Right ventricle myocardium superior (tissue), 1 donor: ENCODE data around the gene GRB10. TPM values are rescaled to one million over a fixed set of nuclear protein-coding genes. Genes with fewer than 3 reads are reported as not detected.

ENCODE experiments used
- ATAC-seq: fragments of 200-7000 bp; cut with Tn5 transposase; one replicate; pipeline ENCODE4 v1.9.1; 2020; ENCODE audit warnings: mild to moderate bottlenecking; ENCODE audit not compliant: poor library complexity
- DNase-seq: peaks from one replicate; pipeline ENCODE4 v3.0.0-alpha.2; 2020
- intact Hi-C: fragments of 100-400 bp; cut with DNase I; formaldehyde crosslinking; loops from one replicate; pipeline ENCODE4 v1.11.2; 2022
- total RNA-seq: library from RNA; stranded (reverse); fragmentation: NEBNext Ultra II Directional; extraction: Animal tissue kit (Norgen Biotek cat#: 25700); gene quantifications from one replicate; pipeline ENCODE4 v1.2.1, GENCODE V29; 2021
- donor health status: DM: no; HTN: yes; CAD: no; lungs with severe emphysema.

Gene GRB10
- total RNA-seq, 1 donor from 2014 or later = 32.2 TPM

DNA sequence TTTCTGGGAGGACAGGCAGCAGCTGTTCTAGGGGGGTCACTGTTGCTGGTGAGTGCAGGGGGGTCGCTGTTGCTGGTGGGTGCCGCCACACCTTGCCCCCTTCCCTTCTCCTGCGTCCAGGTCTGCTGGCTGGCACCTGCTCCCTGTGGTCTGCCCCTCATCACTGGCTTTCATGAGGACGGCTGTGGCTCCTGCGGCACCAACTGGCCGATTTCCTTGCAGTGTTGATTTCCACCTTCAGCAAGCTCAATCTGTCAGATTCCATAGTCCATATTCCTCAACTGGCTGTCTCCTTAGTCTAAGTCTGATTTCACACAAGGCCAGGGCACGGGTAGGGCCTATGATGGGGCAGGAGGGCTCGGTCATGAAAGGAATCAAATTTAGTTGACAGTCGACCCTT is 23.4 kb upstream of the GRB10 start:
- no peak for ATAC-seq
- intact Hi-C loops = no loop called here
- no peak for DNase-seq

DNA sequence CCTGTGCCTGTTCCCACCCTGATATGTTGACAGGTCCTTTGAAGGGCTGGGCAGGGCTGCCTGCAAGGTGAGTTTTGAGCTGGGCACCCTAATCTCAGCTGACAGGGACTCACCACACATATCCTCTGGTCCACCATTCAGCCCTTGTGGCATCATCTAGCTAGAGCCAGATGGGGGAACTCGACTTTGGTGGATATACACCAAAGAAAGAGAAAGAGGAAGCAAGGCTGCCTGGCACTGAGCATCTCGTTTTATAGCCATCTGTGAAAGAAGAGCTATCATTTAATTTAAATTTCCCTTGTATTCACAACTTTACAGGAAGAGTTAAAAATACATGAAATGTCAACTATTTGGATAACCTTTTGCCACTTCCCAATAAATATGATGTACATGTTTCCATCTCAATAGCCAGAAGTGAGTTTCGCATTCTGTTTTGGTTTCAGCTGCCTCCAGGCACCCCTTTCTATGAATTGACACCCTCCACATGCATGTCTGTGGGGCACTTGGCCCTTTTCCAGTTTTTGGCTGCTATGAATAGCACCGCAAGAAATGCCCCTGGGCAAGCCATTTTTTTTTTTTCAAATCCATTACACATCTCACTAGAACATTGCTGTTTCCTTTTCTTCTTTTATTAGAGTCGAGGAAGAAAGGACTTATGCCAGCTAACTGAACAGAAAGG is 22.9 kb upstream of the GRB10 start:
- intact Hi-C loops = no loop called here
- no peak for DNase-seq
- ATAC-seq = no peak

DNA sequence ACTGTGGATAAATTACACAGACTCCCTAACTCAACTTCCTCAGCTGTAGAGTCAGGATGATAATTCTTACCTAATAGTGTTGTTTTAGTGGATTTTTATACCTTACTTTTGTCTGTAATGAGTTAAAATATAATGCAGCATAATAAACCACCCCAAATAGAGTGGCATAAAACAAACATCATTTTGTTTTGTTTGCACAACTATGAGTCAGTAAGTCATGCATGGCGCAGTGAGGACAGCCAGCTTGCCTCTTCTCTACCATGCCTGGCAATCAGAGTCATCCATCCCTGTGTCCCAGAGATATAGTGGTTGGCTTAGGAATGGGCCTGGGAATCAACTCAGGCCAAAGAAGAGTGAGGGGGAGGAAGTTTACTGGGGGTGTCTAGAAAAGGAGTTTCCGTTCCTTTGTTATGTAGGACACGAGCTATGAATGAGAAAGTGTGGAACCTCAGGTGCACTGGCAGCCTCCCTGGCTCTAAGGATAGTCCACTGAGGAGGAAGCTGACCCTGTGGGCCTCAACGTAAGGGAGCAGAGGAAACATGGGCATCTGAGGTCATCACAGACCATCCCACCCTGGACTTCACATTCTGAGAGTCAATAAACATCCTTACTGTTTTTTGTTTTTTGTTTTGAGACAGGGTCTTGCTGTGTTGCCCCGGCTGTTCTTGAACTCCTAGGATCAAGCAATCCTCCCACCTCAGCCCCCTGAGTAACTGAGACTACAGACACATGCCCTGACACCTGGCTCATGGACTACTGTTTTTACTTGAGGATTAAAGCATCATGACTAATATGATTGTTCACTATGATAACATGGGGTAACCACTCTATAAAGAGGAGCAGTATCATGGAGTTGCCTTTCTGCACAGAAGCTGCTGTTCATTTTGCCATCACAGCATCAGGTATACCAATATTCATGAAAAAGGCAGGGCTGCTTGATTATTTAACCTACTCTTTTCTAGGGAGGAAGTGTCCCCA is 21.0 kb upstream of the GRB10 start:
- ATAC-seq = no peak
- DNase-seq = no peak
- intact Hi-C loops = no loop called here

DNA sequence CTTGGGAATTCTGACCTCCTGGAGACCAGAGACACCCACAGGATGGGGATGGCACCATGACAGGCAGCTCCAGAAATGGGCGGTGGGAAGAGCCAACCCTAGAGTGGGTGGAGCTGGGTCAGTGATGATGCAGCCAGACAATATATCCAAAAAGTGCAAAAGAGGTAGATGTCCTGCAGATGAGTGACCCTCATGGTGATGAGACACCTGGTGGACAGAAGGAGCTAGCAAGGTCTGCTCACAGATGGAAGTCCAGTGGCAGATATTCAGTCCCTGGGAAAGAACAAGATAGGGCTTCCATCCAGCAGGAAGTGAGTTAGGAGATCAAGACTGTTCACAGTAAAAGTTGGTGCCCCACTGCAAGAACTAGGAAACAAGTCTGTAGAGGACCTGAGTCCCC is 19.2 kb upstream of the GRB10 start:
- DNase-seq (no peak), ATAC-seq (no peak)
- intact Hi-C loops = no loop called here

DNA sequence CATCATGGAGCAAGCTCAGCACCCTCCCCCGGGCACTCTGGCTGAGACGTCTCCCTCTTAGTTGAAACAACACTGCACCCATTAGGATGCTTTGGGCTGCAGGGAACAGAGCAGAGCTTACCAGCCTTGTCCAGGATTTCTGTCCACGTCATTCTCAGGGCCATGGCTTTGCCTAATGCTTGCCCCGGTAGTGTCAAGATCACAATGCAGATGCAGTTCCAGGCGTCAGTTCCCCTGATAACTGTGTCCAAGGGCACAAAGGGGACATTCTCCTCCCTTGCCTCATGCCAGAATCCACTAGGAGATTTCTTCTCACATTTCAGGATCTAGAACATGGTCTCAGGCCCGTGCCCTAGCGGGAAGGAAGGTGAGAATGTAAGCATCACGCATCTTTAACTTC is 17.2 kb upstream of the GRB10 start:
- no peak for ATAC-seq
- intact Hi-C loops = loop anchor here (10.0 kb wide), 1 partner anchor 265 kb away; no protein-coding TSS in a partner anchor
- no peak for DNase-seq

DNA sequence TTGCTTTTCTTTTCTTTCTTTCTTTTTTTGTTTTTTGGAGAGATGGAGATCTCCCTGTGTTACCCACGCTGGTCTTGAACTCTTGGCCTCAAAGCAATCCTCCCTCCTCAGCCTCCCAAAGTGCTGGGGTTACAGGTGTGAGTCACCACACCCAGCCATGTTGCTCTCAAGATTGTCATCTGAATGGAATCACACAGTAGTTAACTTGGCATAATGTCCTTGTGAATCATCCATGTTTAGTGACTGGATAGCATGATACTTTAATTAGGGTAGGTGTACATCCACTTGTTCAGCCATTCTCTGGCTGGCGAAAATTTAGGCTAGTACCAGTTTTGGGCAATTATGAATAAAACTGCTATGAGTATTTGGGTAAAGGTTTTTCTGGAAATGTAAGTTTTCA is 15.4 kb upstream of the GRB10 start:
- DNase-seq (no peak), ATAC-seq (no peak)
- intact Hi-C loops = loop anchor here (10.0 kb wide), 1 partner anchor 267 kb away; no protein-coding TSS in a partner anchor

DNA sequence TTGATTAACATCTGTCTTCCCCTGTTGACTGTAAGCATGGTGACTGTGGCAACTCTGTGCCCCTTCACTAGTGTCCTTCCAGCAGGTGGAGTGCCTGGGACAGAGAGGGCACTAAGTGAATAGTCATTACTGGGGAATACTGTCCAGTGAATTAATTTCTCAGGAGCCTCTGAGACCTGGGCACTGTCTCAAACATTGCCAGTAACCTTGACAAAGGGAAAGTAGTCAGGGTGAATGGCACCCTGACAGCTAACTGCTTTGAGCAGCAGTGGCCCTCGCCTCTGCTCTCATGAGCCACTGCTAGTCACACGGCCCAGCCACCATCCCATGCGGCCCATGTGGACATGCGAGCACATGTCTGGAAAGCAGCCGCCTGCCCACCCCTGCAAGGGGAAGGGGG is 13.1 kb upstream of the GRB10 start:
- DNase-seq (no peak), ATAC-seq (no peak)
- intact Hi-C loops = loop anchor here (10.0 kb wide), 1 partner anchor 269 kb away; no protein-coding TSS in a partner anchor

DNA sequence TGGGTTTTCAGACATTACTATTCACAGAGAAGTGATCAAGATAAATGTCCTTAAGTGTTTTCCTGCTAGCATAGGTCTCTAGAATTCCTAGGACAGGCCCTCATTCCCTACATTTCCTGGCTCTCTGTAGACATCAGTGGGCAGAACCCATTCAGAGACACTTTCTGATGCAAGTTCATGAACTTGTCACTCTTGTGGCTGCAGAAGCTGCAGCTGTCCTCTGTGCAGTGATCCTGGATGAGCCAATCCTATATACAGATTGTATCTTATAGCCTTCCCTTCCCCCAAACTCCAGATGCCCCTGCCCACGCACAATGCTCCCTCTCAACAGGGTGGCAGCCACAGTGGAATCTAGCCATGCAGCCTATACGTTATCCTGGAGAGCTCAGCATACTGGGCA is 12.6 kb upstream of the GRB10 start:
- ATAC-seq (no peak), DNase-seq (no peak)
- intact Hi-C loops = loop anchor here (10.0 kb wide), 1 partner anchor 270 kb away; no protein-coding TSS in a partner anchor

DNA sequence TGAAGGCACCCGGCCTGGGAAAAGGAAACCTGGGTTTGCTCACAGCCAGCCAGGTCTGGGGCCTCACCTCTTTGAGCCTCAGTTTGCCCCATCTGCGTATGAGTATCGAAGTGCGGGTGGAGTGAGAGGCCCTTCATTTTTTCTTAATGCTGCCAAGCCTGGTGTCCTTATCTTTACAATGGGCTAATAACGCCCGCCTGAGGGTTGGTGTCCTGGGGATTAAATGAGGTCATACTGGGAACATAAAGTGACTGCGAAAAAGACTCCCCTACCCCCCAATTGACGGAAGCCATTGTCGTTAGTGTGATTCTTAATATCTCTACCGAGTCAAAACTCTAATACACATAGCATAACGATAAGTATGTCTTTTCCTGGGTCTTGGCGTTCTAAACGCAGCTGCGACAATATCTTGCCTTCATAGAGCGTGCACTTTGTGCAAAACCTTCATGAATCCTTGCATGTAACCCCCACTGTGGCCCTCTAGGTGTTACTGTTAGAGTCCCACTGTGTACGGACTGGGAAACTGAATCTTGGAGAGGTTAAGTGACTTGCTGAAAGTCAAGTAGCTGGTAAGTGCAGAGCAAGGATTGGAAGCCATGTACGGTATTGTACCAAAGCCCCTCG is 11.4 kb upstream of the GRB10 start:
- intact Hi-C loops = loop anchor here (10.0 kb wide), 1 partner anchor 271 kb away; no protein-coding TSS in a partner anchor
- DNase-seq (no peak), ATAC-seq (peak; percentile 21)

DNA sequence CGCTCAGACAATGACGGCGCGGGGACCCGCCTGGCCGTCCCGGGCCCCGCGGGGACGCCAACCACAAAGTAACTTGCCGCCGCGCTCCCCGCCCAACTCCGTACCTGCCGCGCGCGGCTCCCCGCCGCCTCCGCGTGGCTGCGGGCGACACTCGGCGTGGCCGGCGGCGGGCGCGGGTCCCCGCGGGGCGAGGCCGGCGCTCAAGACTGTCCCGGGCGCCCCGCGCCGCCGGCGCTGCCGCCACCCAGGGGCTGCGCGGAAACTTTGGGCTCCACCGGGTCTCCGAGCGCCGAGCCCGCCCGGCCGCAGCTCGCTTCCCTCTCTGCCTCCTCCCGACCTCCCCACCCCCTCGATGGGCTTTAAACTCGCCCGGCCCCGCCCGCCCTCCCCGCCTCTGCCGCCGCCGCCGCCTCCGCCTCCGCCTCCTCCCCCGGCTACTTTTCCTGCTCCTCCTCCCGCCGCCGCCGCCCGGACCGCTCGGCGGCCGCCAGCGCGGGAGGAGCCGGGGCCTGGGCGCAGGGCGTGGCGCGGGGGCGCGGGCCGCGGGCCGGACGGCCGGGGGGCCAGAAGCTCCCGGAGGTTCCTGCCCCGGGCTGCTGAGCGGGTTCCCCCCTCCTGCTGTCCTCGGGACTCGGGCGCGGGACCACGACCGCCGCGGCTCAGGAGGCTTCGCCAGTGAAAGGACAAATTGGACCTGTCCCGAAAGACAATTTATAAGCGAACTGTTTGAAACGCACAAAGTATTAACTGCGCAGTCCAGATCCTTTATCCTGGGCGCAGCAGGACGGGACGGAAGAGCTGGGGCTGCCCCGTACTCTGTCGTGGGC is 10.6 kb upstream of the GRB10 start:
- peak; percentile 90 for ATAC-seq
- peak; percentile 82 for DNase-seq
- intact Hi-C loops = loop anchor here (10.0 kb wide), 1 partner anchor 271 kb away; no protein-coding TSS in a partner anchor

DNA sequence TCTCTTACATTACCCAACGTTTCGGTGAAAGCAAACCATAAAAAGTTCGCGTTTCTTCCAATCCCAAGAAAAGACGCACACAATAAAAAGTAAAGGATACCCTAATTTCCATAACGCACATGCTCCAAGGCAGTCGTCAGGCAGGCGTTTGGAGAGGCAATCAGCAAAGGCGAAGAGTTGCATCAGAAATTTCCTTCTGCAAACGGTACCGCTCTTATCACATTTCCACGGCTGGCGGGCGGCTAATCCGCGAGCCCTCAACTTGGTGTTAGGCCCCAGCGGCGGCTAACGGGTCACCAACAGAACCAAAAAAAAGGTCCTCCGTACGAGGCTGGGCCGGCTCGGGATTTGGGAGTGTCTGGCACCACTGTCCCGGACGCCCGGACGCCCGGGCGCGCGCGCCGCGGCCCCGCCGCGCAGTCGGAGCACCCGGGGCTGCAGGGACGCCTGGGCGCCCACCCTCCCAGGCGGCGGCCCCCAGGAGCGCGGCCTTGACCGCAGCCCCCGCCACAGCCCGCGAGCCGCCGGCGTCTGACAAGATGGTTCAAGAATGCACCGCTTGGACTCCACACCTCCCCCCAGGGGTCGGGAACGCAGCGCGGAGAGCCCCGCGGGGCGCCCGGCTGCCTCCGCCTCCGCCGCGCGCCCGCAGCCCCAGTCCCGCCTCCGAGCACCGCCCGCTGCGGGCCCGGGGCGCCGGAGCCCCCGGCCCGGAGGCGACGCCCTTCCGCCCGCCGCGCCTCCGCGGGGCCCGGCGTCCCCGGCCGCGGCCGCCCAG is 9.8 kb upstream of the GRB10 start:
- DNase-seq = peak; percentile 68
- peak; percentile 31 for ATAC-seq
- intact Hi-C loops = loop anchor here (10.0 kb wide), 1 partner anchor 272 kb away; no protein-coding TSS in a partner anchor

DNA sequence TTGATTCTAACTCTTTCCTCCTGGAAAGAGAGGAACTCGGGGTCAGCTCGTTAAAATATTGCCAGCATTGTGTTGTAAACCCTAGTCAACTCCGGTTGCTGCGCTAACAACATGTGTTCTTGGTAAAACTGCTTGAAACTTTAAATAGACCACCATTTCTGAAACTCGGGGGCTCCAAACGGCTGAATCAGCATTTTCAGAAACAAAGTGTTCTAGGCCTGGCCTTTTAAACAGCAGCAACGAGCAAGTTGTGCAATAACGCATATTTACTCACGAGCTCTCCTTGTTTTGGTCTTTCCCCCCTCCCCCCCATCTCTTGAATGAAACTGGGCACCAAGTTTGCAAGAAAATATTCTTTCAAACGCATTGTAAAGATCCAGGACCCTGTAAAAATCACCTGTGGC is 9.2 kb upstream of the GRB10 start:
- DNase-seq = no peak
- intact Hi-C loops = loop anchor here (10.0 kb wide), 1 partner anchor 273 kb away; no protein-coding TSS in a partner anchor
- ATAC-seq = peak; percentile 18

DNA sequence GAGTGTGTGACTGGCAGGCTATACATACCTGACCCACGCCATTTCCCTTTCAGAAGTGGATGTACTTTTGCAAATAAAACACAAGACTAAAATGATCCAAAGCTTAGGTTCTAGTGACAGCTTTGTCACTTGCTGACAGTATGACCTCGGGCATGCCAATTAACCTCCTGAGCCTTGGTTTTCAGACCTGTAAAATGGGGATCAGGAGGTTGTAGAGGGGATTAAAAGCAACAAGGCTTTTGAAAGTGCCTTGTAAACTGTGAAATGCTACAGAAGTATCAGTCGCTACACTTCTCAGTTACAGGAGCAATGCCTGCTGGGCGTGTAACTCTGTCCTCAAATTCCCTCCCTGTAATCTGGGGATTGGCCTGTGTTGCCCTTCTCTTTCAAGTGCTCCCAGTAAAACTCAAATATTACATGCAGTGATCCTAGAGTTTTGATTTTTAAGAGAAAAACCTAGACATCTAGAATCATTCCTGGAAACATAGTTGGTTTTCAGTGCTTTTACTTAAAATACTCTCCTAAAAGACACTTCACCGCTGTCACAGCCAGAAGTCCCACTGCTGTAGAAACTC is 8.8 kb upstream of the GRB10 start:
- intact Hi-C loops = loop anchor here (10.0 kb wide), 1 partner anchor 273 kb away; no protein-coding TSS in a partner anchor
- DNase-seq = no peak
- no peak for ATAC-seq

DNA sequence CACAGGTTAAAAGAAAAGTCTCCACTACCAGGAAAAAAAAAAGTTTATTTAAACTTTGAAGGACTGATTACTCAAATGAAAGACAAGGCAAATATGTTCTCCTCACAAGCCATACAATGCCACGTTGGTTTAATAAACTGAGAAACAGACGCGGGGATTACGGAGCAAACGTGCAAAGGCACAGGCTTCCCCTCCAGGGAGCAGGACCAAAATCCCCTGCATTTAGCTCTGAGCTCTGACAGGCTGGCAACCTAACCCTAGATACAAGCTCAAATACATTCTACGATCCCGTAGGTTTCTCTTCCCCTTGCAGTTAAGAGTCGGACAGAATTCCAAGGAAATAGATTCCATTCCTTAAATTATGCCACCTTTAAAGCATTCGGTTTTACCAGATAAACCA is 7.7 kb upstream of the GRB10 start:
- DNase-seq (no peak), ATAC-seq (no peak)
- intact Hi-C loops = loop anchor here (10.0 kb wide), 1 partner anchor 274 kb away; no protein-coding TSS in a partner anchor

DNA sequence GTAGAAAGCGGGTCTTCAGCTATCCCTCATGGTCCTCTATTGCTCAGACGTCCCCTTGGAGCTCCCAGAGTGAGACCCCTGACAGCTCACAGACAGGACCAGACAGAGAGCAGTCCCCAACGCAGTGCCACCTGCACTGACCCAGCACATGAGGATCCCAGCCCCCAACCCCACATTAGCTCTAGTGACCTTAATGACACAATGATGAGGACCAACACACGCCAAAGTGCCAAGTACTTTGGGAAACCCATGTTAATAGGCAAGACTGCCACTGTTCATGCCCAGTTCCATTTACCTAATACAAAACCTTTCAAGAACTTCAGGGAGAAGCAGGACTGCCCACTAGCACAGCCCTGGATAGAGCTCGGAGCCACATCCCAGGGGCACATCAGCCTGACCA is 5.7 kb upstream of the GRB10 start:
- intact Hi-C loops = loop anchor here (10.0 kb wide), 1 partner anchor 356 kb away; no protein-coding TSS in a partner anchor
- DNase-seq (no peak), ATAC-seq (no peak)

DNA sequence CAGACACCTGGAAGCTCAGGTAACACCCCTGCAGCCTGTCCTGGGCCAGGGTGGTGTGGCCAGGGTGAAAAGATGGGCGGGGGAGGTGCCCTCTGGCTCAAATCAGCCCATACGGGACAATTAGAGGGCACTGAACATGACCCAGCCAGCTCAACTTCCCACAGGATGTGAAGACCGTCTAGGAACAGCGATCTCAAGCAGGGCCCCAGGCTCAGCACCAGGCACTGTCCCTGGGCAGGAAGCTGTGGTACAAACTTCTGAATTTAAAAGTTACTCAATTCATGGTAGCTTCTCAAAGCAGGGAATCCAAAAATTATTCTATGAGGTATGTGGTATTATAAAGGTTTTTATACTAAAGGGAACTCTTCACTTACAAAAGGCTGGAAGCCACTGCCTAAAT is 5.1 kb upstream of the GRB10 start:
- intact Hi-C loops = loop anchor here (10.0 kb wide), 1 partner anchor 357 kb away; no protein-coding TSS in a partner anchor
- ATAC-seq = no peak
- no peak for DNase-seq

DNA sequence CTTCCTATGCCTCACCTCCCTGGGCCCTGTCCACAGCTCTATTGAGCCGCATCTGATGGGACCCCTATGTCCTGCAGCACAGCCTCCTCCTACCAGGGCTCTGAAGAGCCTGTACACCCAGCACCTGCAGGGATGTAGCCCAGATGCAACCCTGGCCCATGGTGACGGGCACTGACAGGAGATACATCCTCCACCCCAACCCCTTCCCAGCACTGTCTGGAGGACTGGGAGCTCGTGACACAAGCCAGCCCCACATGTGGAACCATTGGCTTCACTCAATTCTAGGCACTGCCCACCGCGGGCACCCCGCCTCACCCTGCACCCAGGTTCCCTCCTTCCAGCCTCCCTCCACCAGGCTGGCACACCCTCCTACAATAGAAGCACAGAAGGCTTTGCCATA is 2.6 kb upstream of the GRB10 start:
- DNase-seq (no peak), ATAC-seq (no peak)
- intact Hi-C loops = loop anchor here (10.0 kb wide), 1 partner anchor 359 kb away; no protein-coding TSS in a partner anchor
